OCI-LY7 (cell line): ENCODE data around the gene OR52N4. TPM values are rescaled to one million over a fixed set of nuclear protein-coding genes. Genes with fewer than 3 reads are reported as not detected.

Experiments used
- Bru-seq: library from RNA; stranded (reverse); fragments of 400-500 nt; gene quantifications from one replicate; lab custom pipeline; 2021; lab: Mats Ljungman, UMichigan
- BruChase-seq, 2 experiments: library from RNA; stranded (reverse); fragments of 400-500 nt; gene quantifications; one replicate each; lab custom pipeline; 2021; lab: Mats Ljungman, UMichigan
- BruUV-seq: library from RNA; stranded (reverse); fragments of 400-500 nt; replicated peaks from 2 replicates; lab custom pipeline; 2021; lab: Mats Ljungman, UMichigan
- CTCF ChIA-PET: fragments of 300-600 bp; sonication (Branson Sonifier 250); formaldehyde crosslinking; loops from one replicate; lab custom pipeline; 2022; ENCODE audit warnings: antibody characterized with exemption; ENCODE audit not compliant: unreplicated experiment; lab: Charles Lee
- POLR2A ChIA-PET: fragments of 300-600 bp; sonication (Branson Sonifier 250); formaldehyde crosslinking; loops from one replicate; lab custom pipeline; 2022; ENCODE audit warnings: antibody characterized with exemption; lab: Charles Lee
- DNase-seq: peaks from one replicate; pipeline ENCODE4 v3.0.0-alpha.2; 2015; ENCODE audit warnings: low spot score
- H2AFZ ChIP-seq: fragments of 200-600 bp; sonication (generic), shearing (Covaris generic); 2 replicates; pipeline ENCODE4 v1.6.1; 2014; ENCODE audit warnings: mild to moderate bottlenecking, antibody characterized with exemption, low read length, moderate library complexity
- H3K27ac ChIP-seq: fragments of 200-600 bp; sonication (generic); 2 replicates; pipeline ENCODE4 v1.5.1; 2014; ENCODE audit warnings: mixed run types, low read depth, mild to moderate bottlenecking, moderate library complexity, low read length, inconsistent platforms; ENCODE audit not compliant: poor library complexity, severe bottlenecking
- H3K36me3 ChIP-seq: fragments of 200-600 bp; sonication (generic); 2 replicates; pipeline ENCODE4 v1.6.1; 2014; ENCODE audit warnings: mild to moderate bottlenecking, antibody characterized with exemption, low read length, moderate library complexity, mixed read lengths; ENCODE audit not compliant: insufficient read depth
- H3K4me1 ChIP-seq: fragments of 200-600 bp; sonication (generic); 2 replicates; pipeline ENCODE4 v1.5.1; 2014; ENCODE audit warnings: mild to moderate bottlenecking, low read length; ENCODE audit not compliant: insufficient read depth, poor library complexity, severe bottlenecking
- H3K4me2 ChIP-seq: fragments of 200-600 bp; sonication (generic); 2 replicates; pipeline ENCODE4 v1.6.1; 2014; ENCODE audit warnings: mild to moderate bottlenecking, low read length
- H3K4me3 ChIP-seq: fragments of 200-600 bp; sonication (generic); 2 replicates; pipeline ENCODE4 v1.5.1; 2014; ENCODE audit warnings: mild to moderate bottlenecking, low read depth, low read length; ENCODE audit not compliant: poor library complexity, severe bottlenecking
- H3K79me2 ChIP-seq: fragments of 200-600 bp; sonication (generic); 2 replicates; pipeline ENCODE4 v1.6.1; 2016; ENCODE audit warnings: low read depth, mild to moderate bottlenecking, low read length, moderate library complexity, mixed read lengths; ENCODE audit not compliant: insufficient read depth
- H3K9me2 ChIP-seq: fragments of 200-600 bp; sonication (generic); 2 replicates; pipeline ENCODE4 v1.6.1; 2016; ENCODE audit warnings: mild to moderate bottlenecking, low read length, mixed read lengths; ENCODE audit not compliant: insufficient read depth
- H3K9me3 ChIP-seq: fragments of 200-600 bp; sonication (generic); 2 replicates; pipeline ENCODE4 v1.6.1; 2014; ENCODE audit warnings: mild to moderate bottlenecking, mixed run types, low read length, mixed read lengths
- H4K20me1 ChIP-seq: fragments of 200-600 bp; sonication (generic); 2 replicates; pipeline ENCODE4 v1.6.1; 2014; ENCODE audit warnings: mild to moderate bottlenecking, antibody characterized with exemption, low read length, moderate library complexity, mixed read lengths; ENCODE audit not compliant: insufficient read depth
- CTCF ChIP-seq: fragments of 200-600 bp; sonication (generic); conservative IDR thresholded peaks from 2 replicates; pipeline ENCODE4 v1.5.1; 2014; ENCODE audit warnings: mild to moderate bottlenecking, antibody characterized with exemption, low read length, moderate library complexity, mixed read lengths
- EZH2phosphoT487 ChIP-seq: fragments of 200-600 bp; sonication (generic); IDR thresholded peaks from 2 replicates; pipeline ENCODE4 v1.6.1; 2018; ENCODE audit warnings: low read depth, borderline replicate concordance, mild to moderate bottlenecking, mixed run types, antibody characterized with exemption, low read length, moderate library complexity, mixed read lengths
- intact Hi-C: fragments of 100-400 bp; cut with micrococcal nuclease; formaldehyde crosslinking; loops from one replicate; pipeline ENCODE4 v1.10.0; 2022; ENCODE audit not compliant: unreplicated experiment
- long read RNA-seq: library from polyadenylated mRNA; stranded (forward); transcript quantifications from one replicate; pipeline ENCODE4 v2.0.0, GENCODE V29; 2022
- total RNA-seq, 2 experiments: library from RNA; depleted of rRNA in 1 of 2; stranded (reverse); fragments of >200 nt in 1 of 2; shearing (Covaris generic) in 1 of 2; gene quantifications; 2 replicates each; pipeline ENCODE4 v1.2.3, GENCODE V29; 2014 to 2022

The OR52N4 gene
- not detected in 2 replicates for total RNA-seq (2014; rRNA removed; shearing (Covaris generic))
- 0.37 TPM in 1 of 2 replicates, not detected in the other for total RNA-seq (2022)
- not detected for Bru-seq, nascent RNA
- BruChase-seq, experiment 1, labeled RNA remaining after a 6-hour chase, result not detected
- percentile 20 among the genes with signal in this experiment for BruChase-seq, experiment 2, labeled RNA remaining after a 2-hour chase
- long read RNA-seq, partial matches to known transcripts, result 0 of 1 reads
- long read RNA-seq, other reads (novel, unspliced or antisense), result 0 of 1 reads

- no peak for TF ChIP-seq CTCF
- TF ChIP-seq EZH2phosphoT487, result no peak
- no TSS peak for BruUV-seq
- DNase-seq, result no peak
- H3K79me2 ChIP-seq, result no peaks in the 10 kb centered on the region
- H3K4me2 ChIP-seq, result no peak within 1 kb of the TSS
- POLR2A ChIA-PET, result no interaction called here
- no peaks in the 10 kb centered on the region for H3K36me3 ChIP-seq
- H3K4me3 ChIP-seq, result no peak within 1 kb of the TSS
- H2AFZ ChIP-seq, result no peak within 1 kb of the TSS
- no peaks in the 10 kb centered on the region for H3K9me2 ChIP-seq
- intact Hi-C loops, result no loop called here
- no peaks in the 10 kb centered on the region for H3K9me3 ChIP-seq
- H3K27ac ChIP-seq, result no peak within 1 kb of the TSS
- CTCF ChIA-PET, result no interaction called here
- H4K20me1 ChIP-seq, result no peaks in the 10 kb centered on the region
- no peaks in the 10 kb centered on the region for H3K4me1 ChIP-seq
Measured at GRCh38 chr11:5753943-5754342, at the start of gene OR52N4. TSS of gene OR52N4 (plus strand) at chr11:5754243. CDS start at chr11:5754741, 498 bp downstream.

- TF ChIP-seq EZH2phosphoT487, result no peak
- no peak for TF ChIP-seq CTCF
- intact Hi-C loops, result no loop called here
- Histone ChIP-seq H2AFZ (no peak overlapping the region), H3K4me1 (peaks cover 8% of the 10 kb centered on the region), H3K4me3 (no peak overlapping the region), H4K20me1 (no peaks in the 10 kb centered on the region), H3K9me3 (no peaks in the 10 kb centered on the region), H3K27ac (no peak overlapping the region), H3K36me3 (peaks cover 63% of the 10 kb centered on the region), H3K9me2 (no peaks in the 10 kb centered on the region), H3K79me2 (no peaks in the 10 kb centered on the region), H3K4me2 (no peak overlapping the region)
- no TSS peak for BruUV-seq
- DNase-seq, result no peak
- CTCF ChIA-PET, result no interaction called here
- POLR2A ChIA-PET, result interaction anchor here (0.6 to 0.7 kb wide), 2 partner anchors 23 to 89 kb away, joined by 3 read pairs; no protein-coding TSS in a partner anchor
Measured at GRCh38 chr11:5705688-5706087, 48.4 kb upstream of the OR52N4 start.

- Histone ChIP-seq H4K20me1 (no peaks in the 10 kb centered on the region), H3K4me1 (no peaks in the 10 kb centered on the region), H3K4me3 (no peak overlapping the region), H3K4me2 (no peak overlapping the region), H3K79me2 (no peaks in the 10 kb centered on the region), H3K9me2 (no peaks in the 10 kb centered on the region), H3K9me3 (no peaks in the 10 kb centered on the region), H2AFZ (no peak overlapping the region), H3K27ac (no peak overlapping the region), H3K36me3 (peaks cover 13% of the 10 kb centered on the region; the same call in 1 of the 2 replicates)
- intact Hi-C loops, result loop anchor here (1.0 to 10.0 kb wide), 3 partner anchors 28 to 238 kb away; no protein-coding TSS in a partner anchor
- ChIA-PET CTCF (interaction anchor here (1.0 kb wide), 1 partner anchor 113 kb away, joined by 4 read pairs; no protein-coding TSS in a partner anchor), POLR2A (interaction anchor here (0.6 to 0.8 kb wide), 4 partner anchors 26 to 242 kb away, joined by 3 to 5 read pairs (median 4); no protein-coding TSS in a partner anchor)
- no peak for TF ChIP-seq EZH2phosphoT487
- peak; percentile 84 for TF ChIP-seq CTCF
- peak; percentile 62 for DNase-seq
- no TSS peak for BruUV-seq
Measured at GRCh38 chr11:5712507-5712906, 41.5 kb upstream of the OR52N4 start.
